ENCODE results near the gene BBS7. TPM values are rescaled to one million over a fixed set of nuclear protein-coding genes. Genes with fewer than 3 reads are reported as not detected.

Gene BBS7
- total and polyA plus RNA-seq, 9 of the 15 experiments (the other 6 are each of a cell fraction or from before 2014, with no cell fraction given): 13.4 to 25.8 (median 16.4) TPM

- TF ChIP-seq ZEB2 (IDR thresholded peaks at IDR 0.05) (no peak), ZNF57 (CRISPR knock-in tag; IDR thresholded peaks at IDR 0.05) (no peak), AFF4 (CRISPR knock-in tag; IDR thresholded peaks at IDR 0.05) (no peak), IFI16 (CRISPR knock-in tag; IDR thresholded peaks at IDR 0.05) (no peak), STAT5B (CRISPR knock-in tag; IDR thresholded peaks at IDR 0.05) (no peak), ZBTB33 (CRISPR knock-in tag; IDR thresholded peaks at IDR 0.05) (no peak), ZNF24 (IDR thresholded peaks at IDR 0.05) (no peak), RBFOX2 (IDR thresholded peaks at IDR 0.05; ENCODE audit: low read depth, low read length) (peak; percentile 38; the same call in 1 of the 2 replicates), CUX1 (CRISPR knock-in tag; IDR thresholded peaks at IDR 0.05) (no peak), ZBTB8A (IDR thresholded peaks at IDR 0.05; ENCODE audit: partially characterized antibody) (no peak), NR2C1 (IDR thresholded peaks at IDR 0.05) (no peak), NR2C1 (tag; IDR thresholded peaks at IDR 0.05) (no peak), PREB (CRISPR knock-in tag; IDR thresholded peaks at IDR 0.05) (no peak), ZNF232 (CRISPR knock-in tag; IDR thresholded peaks at IDR 0.05) (no peak)
Measured at GRCh38 chr4:121817701-121818100, 52.6 kb downstream of the BBS7 start (continued).
